Stomach (tissue), 4 donors: ENCODE measurements around the gene GANAB.

Experiments
- EP300 ChIP-seq: sonication (generic); formaldehyde crosslinking; IDR thresholded peaks from one replicate; pipeline ENCODE4 v1.6.1; 2017; ENCODE audit warnings: antibody characterized with exemption
- TF ChIP-seq, protein P1 (sequence below), 7 experiments: fragments of 450-650 bp in 4 of 7; fragments of 200-600 bp in 3 of 7; sonication (generic) in 3 of 7; IDR thresholded peaks; one replicate each; pipeline ENCODE4 v1.5.1; 2016 to 2019; ENCODE audit warnings: antibody characterized with exemption in 7 of 7, control low read depth in 2 of 7, mild to moderate bottlenecking in 1 of 7

DNA sequence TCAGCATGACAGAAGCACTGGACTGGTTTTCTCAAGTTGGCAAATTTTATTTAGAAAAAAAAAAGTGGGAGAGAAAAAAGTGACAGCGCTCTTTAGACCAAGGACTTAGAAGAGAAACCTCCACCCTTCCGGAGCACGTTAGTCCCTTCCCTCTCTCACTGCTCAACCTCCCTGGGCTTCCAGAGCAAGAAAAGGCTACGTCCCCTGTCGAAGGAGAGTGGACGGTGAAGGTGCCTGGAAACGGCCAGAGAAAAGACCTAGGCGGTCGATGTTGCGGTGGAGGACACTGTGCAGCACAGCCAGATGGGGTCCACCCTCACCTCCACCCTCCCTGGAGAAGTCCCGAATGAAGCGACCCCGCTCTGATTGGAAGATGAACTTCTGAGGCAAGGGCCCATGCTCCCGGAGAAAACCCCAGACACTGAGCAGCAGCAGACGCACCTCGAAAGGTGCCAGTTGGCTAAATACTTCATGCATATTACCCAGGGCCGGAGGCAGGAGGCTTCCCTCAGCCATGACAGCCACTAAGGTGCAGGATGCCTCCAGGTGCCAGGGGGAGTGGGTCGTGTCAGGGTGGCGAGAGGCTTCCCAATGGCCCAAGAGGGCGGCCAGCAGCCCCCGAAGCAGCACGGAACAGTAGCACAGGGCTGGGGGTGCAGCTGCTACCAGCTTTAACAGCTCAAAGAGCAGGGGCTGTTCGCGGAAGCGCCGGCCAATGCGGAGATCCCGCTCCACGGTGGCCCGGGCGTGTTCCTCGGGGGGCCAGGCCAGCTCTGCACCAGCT lies 604 bp upstream of the GANAB start:
- TF ChIP-seq, protein P1, sequence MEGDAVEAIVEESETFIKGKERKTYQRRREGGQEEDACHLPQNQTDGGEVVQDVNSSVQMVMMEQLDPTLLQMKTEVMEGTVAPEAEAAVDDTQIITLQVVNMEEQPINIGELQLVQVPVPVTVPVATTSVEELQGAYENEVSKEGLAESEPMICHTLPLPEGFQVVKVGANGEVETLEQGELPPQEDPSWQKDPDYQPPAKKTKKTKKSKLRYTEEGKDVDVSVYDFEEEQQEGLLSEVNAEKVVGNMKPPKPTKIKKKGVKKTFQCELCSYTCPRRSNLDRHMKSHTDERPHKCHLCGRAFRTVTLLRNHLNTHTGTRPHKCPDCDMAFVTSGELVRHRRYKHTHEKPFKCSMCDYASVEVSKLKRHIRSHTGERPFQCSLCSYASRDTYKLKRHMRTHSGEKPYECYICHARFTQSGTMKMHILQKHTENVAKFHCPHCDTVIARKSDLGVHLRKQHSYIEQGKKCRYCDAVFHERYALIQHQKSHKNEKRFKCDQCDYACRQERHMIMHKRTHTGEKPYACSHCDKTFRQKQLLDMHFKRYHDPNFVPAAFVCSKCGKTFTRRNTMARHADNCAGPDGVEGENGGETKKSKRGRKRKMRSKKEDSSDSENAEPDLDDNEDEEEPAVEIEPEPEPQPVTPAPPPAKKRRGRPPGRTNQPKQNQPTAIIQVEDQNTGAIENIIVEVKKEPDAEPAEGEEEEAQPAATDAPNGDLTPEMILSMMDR (IDR thresholded peaks at IDR 0.05): no peak
- TF ChIP-seq EP300: no peak
